ENCODE results near the gene KRTAP4-8. TPM values are rescaled to one million over a fixed set of nuclear protein-coding genes. Genes with fewer than 3 reads are reported as not detected.

Gene KRTAP4-8
- total RNA-seq, 1 experiment from 2014 or later = not detected

DNA sequence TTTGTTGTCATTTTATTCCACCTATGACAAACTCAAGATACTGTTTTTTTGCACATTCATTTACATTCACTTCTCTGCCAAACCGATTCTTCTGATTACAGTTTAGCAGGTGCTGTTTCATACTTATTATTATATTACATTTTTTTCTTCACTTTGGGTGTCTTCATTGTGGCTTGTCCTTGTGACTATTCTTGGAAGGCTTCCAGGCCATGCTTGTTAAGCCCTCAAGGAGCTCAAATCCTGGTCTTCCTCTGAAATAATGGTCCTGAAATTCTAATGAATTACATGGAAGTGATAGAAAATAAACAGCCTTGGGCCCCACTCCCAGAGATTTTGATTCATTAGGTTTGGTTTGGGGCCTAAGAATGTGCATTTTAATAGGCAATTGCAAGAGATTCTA, 33.6 kb downstream of the KRTAP4-8 start:
- CTCF ChIA-PET = interaction anchor here (0.5 kb wide), 1 partner anchor 485 kb away, joined by 3 read pairs; no protein-coding TSS in a partner anchor
- DNase-seq (ENCODE audit: low spot score) (no peak), ATAC-seq (no peak)
- H3K4me1 Mint-ChIP-seq = peaks cover 11% of the 10 kb centered on the region
- no peak overlapping the region for H3K27ac Mint-ChIP-seq
- H3K27me3 Mint-ChIP-seq (ENCODE audit: low read depth) = no peaks in the 10 kb centered on the region
- H3K9me3 Mint-ChIP-seq = no peaks in the 10 kb centered on the region
- no peak overlapping the region for H3K4me3 Mint-ChIP-seq
- POLR2A ChIA-PET = no interaction called here
- TF ChIP-seq NFE2L1 (CRISPR knock-in tag; IDR thresholded peaks at IDR 0.05) (no peak), ZNF263 (CRISPR knock-in tag; IDR thresholded peaks at IDR 0.05; ENCODE audit: low read depth) (no peak), E2F4 (CRISPR knock-in tag; IDR thresholded peaks at IDR 0.05; ENCODE audit: borderline replicate concordance, low read depth) (no peak), ZNF423 (CRISPR knock-in tag; IDR thresholded peaks at IDR 0.05) (no peak), ZNF121 (CRISPR knock-in tag; IDR thresholded peaks at IDR 0.05) (no peak)
- no peaks in the 10 kb centered on the region for H3K36me3 Mint-ChIP-seq

DNA sequence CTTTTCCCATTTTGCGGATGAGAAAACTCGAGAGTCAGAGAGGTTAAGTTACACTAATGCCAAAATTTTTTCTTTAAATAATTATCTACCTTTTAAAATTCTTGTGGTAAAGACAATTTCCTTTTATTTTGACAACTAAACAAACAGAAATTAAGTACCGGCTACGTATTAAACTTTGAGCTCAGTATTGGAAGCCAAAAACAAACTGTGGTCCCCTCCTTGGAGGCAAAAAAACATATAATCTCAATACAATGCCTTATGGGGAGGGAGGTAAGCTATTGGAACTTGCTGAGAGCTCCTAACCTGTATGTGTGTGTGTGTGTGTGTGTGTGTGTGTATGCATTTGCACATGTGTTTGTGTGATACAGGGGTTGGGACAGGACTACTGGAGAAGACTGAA, 34.5 kb downstream of the KRTAP4-8 start:
- Mint-ChIP-seq H3K4me1 (peaks cover 17% of the 10 kb centered on the region), H3K9me3 (no peaks in the 10 kb centered on the region), H3K27me3 (ENCODE audit: low read depth) (no peaks in the 10 kb centered on the region), H3K36me3 (no peaks in the 10 kb centered on the region), H3K27ac (no peak overlapping the region), H3K4me3 (no peak overlapping the region)
- CTCF ChIA-PET = no interaction called here
- POLR2A ChIA-PET = no interaction called here
- DNase-seq (ENCODE audit: low spot score) = no peak
- ATAC-seq = no peak
- TF ChIP-seq, protein P1, sequence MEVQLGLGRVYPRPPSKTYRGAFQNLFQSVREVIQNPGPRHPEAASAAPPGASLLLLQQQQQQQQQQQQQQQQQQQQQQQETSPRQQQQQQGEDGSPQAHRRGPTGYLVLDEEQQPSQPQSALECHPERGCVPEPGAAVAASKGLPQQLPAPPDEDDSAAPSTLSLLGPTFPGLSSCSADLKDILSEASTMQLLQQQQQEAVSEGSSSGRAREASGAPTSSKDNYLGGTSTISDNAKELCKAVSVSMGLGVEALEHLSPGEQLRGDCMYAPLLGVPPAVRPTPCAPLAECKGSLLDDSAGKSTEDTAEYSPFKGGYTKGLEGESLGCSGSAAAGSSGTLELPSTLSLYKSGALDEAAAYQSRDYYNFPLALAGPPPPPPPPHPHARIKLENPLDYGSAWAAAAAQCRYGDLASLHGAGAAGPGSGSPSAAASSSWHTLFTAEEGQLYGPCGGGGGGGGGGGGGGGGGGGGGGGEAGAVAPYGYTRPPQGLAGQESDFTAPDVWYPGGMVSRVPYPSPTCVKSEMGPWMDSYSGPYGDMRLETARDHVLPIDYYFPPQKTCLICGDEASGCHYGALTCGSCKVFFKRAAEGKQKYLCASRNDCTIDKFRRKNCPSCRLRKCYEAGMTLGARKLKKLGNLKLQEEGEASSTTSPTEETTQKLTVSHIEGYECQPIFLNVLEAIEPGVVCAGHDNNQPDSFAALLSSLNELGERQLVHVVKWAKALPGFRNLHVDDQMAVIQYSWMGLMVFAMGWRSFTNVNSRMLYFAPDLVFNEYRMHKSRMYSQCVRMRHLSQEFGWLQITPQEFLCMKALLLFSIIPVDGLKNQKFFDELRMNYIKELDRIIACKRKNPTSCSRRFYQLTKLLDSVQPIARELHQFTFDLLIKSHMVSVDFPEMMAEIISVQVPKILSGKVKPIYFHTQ (CRISPR knock-in tag; IDR thresholded peaks at IDR 0.05) = no peak
- TF ChIP-seq, protein P2, sequence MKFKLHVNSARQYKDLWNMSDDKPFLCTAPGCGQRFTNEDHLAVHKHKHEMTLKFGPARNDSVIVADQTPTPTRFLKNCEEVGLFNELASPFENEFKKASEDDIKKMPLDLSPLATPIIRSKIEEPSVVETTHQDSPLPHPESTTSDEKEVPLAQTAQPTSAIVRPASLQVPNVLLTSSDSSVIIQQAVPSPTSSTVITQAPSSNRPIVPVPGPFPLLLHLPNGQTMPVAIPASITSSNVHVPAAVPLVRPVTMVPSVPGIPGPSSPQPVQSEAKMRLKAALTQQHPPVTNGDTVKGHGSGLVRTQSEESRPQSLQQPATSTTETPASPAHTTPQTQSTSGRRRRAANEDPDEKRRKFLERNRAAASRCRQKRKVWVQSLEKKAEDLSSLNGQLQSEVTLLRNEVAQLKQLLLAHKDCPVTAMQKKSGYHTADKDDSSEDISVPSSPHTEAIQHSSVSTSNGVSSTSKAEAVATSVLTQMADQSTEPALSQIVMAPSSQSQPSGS (CRISPR knock-in tag; IDR thresholded peaks at IDR 0.05; ENCODE audit: borderline replicate concordance, low read depth) = no peak
- no peak for TF ChIP-seq ZNF416 (CRISPR knock-in tag; IDR thresholded peaks at IDR 0.05)
- TF ChIP-seq, protein P3, sequence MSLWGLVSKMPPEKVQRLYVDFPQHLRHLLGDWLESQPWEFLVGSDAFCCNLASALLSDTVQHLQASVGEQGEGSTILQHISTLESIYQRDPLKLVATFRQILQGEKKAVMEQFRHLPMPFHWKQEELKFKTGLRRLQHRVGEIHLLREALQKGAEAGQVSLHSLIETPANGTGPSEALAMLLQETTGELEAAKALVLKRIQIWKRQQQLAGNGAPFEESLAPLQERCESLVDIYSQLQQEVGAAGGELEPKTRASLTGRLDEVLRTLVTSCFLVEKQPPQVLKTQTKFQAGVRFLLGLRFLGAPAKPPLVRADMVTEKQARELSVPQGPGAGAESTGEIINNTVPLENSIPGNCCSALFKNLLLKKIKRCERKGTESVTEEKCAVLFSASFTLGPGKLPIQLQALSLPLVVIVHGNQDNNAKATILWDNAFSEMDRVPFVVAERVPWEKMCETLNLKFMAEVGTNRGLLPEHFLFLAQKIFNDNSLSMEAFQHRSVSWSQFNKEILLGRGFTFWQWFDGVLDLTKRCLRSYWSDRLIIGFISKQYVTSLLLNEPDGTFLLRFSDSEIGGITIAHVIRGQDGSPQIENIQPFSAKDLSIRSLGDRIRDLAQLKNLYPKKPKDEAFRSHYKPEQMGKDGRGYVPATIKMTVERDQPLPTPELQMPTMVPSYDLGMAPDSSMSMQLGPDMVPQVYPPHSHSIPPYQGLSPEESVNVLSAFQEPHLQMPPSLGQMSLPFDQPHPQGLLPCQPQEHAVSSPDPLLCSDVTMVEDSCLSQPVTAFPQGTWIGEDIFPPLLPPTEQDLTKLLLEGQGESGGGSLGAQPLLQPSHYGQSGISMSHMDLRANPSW (CRISPR knock-in tag; conservative IDR thresholded peaks at IDR 0.05; ENCODE audit: low read depth) = no peak
- no peak for TF ChIP-seq ZNF396 (CRISPR knock-in tag; IDR thresholded peaks at IDR 0.05; ENCODE audit: borderline replicate concordance)
- no peak for TF ChIP-seq GTF2I (CRISPR knock-in tag; conservative IDR thresholded peaks at IDR 0.05)
- TF ChIP-seq SP1 (CRISPR knock-in tag; conservative IDR thresholded peaks at IDR 0.05) = no peak
- no peak for TF ChIP-seq NR1H2 (CRISPR knock-in tag; IDR thresholded peaks at IDR 0.05)
- TF ChIP-seq, protein P4, sequence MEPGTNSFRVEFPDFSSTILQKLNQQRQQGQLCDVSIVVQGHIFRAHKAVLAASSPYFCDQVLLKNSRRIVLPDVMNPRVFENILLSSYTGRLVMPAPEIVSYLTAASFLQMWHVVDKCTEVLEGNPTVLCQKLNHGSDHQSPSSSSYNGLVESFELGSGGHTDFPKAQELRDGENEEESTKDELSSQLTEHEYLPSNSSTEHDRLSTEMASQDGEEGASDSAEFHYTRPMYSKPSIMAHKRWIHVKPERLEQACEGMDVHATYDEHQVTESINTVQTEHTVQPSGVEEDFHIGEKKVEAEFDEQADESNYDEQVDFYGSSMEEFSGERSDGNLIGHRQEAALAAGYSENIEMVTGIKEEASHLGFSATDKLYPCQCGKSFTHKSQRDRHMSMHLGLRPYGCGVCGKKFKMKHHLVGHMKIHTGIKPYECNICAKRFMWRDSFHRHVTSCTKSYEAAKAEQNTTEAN (CRISPR knock-in tag; IDR thresholded peaks at IDR 0.05) = no peak
- no peak for TF ChIP-seq CBFB (CRISPR knock-in tag; IDR thresholded peaks at IDR 0.05; ENCODE audit: low read depth)
- no peak for TF ChIP-seq FOXP4 (CRISPR knock-in tag; IDR thresholded peaks at IDR 0.05)
- no peak for TF ChIP-seq RORB (CRISPR knock-in tag; IDR thresholded peaks at IDR 0.05)
- no peak for TF ChIP-seq ZNF121 (CRISPR knock-in tag; IDR thresholded peaks at IDR 0.05)
- TF ChIP-seq CREB1 (CRISPR knock-in tag; IDR thresholded peaks at IDR 0.05) = no peak
- TF ChIP-seq JAZF1 (CRISPR knock-in tag; IDR thresholded peaks at IDR 0.05) = no peak
- TF ChIP-seq, protein P5, sequence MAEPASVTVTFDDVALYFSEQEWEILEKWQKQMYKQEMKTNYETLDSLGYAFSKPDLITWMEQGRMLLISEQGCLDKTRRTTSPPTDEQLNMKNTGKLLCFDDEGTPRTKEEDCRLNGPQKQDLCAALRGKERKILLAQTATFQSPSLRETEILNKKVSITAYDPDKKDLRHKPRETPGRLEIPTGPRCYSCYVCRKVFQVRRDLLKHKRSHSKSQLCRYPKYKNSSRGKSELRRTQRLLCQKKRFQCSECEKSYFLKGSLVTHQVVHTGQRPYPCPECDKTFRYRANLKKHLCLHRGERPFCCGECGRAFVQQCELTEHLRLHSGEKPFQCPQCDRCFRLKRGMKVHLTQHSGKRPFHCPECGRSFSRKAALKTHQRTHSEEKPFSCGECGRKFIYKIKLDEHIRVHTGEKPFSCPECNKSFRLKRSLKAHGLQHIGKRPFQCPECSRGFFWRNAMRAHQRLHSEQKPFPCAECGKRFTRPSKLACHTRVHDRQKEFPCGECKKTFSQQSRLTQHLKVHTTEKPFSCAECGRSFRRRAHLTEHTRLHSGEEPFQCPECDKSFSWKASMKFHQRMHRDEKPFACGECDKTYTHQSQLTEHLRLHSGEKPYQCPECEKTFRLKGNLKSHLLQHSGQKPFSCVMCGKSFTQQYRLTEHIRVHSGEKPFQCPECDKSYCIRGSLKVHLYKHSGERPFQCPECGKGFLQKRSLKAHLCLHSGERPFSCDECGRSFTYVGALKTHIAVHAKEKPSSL (CRISPR knock-in tag; conservative IDR thresholded peaks at IDR 0.05) = no peak
- TF ChIP-seq ZNF138 (CRISPR knock-in tag; conservative IDR thresholded peaks at IDR 0.05) = no peak
- no peak for TF ChIP-seq MAX (CRISPR knock-in tag; IDR thresholded peaks at IDR 0.05)
